Ramos (cell line): Measurements from ENCODE around the gene CATSPER4.

Experiments
- in situ Hi-C: fragments of 300-500 bp; cut with MboI; formaldehyde crosslinking; loops from one replicate; pipeline ENCODE4 v1.14.3; 2022; ENCODE audit warnings: low sequenced_read_pairs; ENCODE audit not compliant: unreplicated experiment

Gene CATSPER4

GRCh38 chr1:26190373-26190987 lies at the start of gene CATSPER4:
Gene CATSPER4 (plus strand): TSS chr1:26190602. CDS start chr1:26190628, 26 bp downstream.
- in situ Hi-C loops = no loop called here

GRCh38 chr1:26142159-26142558 lies 48.2 kb upstream of the CATSPER4 start:
- in situ Hi-C loops = no loop called here

- in situ Hi-C loops = loop anchor here (5.0 kb wide), 1 partner anchor 38 kb away; no protein-coding TSS in a partner anchor
These were observed 45.1 kb upstream of the CATSPER4 start for GRCh38 chr1:26145041-26145959.

GRCh38 chr1:26145960-26146294 lies 44.5 kb upstream of the CATSPER4 start:
- in situ Hi-C loops = loop anchor here (5.0 kb wide), 1 partner anchor 39 kb away; no protein-coding TSS in a partner anchor

GRCh38 chr1:26148887-26149286 lies 41.5 kb upstream of the CATSPER4 start:
- in situ Hi-C loops = loop anchor here (5.0 kb wide), 1 partner anchor 42 kb away; no protein-coding TSS in a partner anchor

- in situ Hi-C loops = no loop called here
These were observed 36.4 kb upstream of the CATSPER4 start for GRCh38 chr1:26153966-26154532.

DNA sequence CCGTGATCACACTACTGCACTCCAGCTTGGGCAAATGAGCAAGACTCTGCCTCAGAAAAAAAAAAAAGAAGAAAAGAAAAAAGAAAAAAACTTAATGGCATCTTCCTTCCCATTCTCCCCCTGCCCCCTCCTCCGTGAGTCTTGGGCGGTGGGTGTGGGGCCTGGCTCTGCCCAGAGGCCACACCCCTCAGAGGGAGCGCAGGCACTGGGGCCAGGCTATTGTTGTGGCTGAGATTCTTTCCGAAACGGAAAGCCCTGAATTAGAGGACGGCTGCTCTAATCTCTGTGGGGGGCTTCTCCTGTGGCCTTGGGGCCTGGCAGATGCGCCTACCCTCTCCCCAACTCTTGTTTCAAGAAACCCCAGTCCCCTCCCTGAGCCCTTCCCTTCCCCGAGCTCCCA lies 35.7 kb upstream of the CATSPER4 start:
- in situ Hi-C loops = no loop called here

DNA sequence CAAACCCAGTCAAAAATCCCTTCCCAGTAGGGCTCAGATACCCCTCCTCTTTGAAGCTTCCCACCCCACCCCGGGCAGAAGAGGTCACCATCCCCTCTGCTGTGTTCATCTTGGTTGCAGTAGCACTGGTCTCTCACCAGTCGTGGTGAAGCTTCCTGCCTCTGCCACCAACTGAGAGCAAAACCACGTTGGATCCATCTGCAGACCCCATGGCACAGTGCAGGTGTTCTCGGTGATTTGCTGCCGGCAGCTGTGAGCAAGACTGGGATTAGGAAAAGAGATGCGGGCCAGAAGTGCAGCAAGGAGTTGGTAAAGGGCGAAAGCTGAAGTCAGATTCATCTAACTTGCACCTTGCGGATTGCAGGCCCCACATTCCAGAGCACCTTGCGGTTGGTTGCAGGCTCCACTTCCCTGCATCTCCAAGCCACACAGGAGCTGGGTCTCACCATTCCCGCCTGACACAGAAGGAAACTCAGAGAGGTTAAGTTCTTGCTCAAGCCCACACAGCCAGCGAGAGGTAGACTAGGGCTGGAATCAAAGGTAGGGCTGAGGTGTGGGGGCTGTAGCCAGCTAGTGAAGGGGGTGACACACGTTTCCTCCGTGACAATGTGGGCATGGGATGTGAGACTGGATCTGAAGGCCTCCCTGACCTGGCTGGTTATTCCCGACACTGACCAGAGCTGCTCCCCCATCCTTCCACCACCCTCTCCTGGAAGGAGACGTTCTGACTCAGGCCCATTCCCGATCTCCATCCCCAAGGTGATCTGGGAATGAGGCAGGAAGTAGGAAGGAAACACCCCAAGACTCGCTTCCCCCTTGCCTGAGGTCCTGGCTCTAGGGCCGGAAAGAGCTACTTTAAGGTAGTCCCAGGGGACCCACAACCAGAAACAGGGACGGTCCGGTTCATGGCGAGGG lies 34.8 kb upstream of the CATSPER4 start:
- in situ Hi-C loops = no loop called here

DNA sequence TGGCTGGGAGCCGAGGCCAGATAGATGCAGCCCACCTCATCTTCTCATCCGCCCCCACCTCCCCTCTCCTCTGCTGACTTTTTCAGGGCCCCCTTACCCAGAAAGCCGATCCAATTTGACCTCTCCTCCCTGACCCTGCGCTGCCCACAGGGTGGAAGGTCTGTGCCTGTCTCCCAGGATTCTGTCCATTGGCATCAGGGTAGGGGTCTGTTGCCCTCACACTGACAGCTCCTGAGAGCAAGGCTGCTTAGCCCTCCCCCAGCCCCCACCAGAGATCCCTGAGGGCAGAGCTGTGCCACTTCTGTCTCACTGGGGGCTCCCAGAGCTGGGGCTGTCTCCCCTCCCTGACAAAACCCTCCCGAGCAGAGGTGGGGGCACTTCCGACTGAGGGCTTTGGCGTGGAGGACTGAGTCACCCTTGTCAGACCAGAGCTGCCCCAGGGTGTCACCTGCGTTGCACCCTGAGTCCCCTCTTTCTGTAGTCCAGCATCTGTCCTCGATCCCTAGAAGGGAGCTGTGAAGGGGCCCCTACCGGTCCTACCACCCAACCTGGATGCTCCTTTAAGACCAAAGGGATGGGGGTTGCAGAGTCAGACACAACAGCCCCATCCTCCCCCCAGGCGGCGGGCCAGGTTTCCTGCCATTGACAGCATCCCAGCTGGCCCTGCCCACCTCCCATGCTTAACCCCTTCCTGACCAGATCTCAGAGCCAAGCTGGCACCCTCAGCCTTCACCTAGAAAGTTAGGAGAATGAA lies 33.9 kb upstream of the CATSPER4 start:
- in situ Hi-C loops = no loop called here

DNA sequence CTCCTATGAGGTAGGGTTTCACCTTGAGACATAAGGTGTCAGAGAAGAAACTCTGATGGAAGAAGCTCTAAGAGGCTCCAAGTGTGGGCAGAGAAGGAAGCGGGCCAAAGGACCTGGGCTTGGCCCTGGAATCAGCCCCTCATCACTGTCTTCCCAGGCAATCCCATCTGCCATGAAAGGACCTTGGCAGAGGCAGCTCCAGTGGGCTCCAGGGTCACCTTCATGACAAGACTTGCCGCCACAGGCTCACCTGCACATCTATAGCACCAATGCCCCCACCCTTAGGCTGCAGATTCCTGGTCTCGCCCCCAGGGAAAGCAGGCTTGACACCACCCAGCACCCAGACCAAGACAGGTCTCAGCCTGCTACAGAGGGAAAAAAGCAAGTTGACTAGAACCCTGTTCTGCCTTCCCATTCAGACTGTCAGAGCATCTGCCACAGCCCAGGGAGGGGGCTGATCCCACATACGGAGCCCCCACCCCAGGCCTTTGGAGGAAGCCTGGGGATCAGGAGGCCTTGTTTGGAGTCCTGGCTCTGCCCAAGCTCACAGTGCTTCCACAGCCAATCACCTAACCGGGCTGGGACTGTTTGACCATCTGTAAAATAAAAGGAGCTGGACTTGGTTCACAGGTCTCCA lies 32.0 kb upstream of the CATSPER4 start:
- in situ Hi-C loops = no loop called here

DNA sequence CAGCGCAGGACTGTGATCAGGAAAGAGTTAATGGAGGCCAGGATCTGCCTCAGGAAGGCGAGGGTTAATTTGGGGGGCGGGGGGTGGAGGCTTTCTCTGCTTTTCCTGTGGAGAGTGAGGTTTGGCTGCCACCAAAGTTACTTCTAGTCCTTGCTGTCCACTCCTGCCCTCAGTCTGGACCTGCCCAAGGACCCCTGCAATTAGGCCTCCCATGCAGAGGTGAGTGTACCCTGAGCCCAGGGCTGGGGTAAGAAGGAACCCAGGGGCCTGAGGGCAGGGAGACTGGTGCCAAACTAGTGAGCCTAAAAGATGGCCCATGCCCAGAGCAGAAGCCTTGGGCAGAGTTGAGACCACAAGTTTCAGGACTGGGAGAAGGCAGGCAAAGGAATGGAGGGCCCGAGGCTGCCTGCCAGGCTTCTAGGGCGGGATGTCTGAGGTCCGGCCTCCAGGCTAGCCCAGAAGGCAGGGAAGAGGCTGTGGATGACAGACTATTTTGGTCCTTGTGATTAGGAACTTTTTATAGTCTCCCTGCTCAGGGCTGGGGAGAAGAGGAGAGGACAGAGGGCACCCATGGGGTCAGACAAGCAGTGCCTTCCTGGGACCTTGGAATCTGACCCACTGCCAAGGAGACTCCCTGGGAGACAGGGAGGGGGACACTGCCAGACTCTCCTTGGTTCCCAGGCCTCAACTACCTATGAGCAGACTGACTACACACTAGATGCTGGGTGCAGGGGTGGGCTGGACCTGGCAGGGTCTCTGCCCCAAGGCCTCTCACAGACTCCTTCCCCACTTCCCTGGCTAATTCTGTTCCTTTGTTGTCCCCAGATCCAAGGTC lies 31.3 kb upstream of the CATSPER4 start, which contains the start of gene FAM110D:
Gene FAM110D (plus strand): TSS at position 172 of the 835 bp plus-strand sequence. CDS start 2,213 bp downstream, outside the sequence.
- in situ Hi-C loops = no loop called here

DNA sequence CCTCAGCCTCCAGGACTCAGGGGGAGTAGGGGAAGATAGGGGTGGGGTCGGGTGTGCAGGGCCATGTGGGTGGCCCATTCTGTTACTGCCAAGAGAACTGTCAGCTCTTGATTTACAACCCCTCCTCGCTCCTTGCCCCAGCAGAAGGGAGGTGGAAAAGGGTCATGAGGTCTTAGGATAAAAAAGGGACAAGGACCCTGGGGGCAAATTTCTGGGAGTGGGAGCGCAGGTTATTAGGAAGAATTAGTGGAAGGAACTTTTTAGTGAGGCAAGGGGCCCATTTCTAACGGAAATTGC lies 30.7 kb upstream of the CATSPER4 start:
- in situ Hi-C loops = no loop called here

GRCh38 chr1:26160527-26161414 lies 29.6 kb upstream of the CATSPER4 start:
- in situ Hi-C loops = no loop called here

DNA sequence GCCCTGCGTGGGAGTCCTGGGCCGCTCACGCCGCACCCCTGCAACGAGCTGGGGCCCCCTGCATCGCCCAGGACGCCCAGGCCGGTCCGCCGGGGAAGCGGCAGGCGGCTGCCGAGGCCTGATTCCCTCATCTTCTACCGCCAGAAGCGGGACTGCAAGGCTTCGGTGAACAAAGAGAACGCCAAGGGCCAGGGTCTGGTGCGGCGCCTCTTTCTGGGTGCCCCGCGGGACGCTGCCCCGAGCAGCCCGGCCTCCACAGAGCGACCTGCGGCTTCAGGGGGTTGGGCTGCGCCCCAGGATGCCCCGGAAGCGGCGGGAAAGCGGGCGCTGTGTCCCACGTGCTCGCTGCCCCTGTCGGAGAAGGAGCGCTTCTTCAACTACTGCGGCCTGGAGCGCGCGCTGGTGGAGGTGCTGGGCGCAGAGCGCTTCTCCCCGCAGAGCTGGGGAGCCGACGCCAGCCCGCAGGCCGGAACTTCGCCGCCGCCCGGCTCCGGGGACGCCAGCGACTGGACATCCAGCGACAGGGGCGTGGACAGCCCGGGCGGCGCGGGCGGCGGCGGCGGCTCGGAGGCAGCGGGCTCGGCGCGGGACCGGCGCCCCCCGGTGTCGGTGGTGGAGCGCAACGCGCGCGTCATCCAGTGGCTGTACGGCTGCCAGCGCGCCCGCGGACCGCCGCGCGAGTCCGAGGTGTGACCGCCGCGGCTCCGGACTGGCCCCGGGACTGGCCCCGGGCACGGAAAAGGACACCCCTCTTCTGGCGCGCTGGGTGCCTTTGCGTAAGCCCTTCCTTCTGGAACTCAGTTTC lies 28.8 kb upstream of the CATSPER4 start:
- in situ Hi-C loops = no loop called here

- in situ Hi-C loops = no loop called here
These were observed 28.1 kb upstream of the CATSPER4 start for GRCh38 chr1:26162220-26162709.

DNA sequence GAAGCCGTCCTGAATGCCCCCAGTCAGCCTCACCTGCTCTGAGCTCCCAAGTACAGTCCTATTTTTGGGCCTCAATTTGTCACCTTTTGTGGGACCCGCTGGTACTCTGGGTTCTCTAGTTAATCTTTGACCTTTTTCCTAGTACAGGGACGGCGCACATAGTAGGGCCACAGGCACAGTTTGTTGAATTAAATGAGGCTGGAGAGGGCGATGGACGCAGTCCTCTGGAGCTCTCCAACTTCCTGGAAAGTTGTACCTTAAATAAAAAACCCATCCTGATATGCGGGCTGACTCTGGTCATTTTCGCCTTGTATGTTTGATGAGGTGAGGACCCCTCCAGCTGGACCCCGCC lies 26.7 kb upstream of the CATSPER4 start:
- in situ Hi-C loops = no loop called here
